Heart left ventricle (tissue), 16 donors: ENCODE results near the gene NDEL1. TPM values are rescaled to one million over a fixed set of nuclear protein-coding genes. Genes with fewer than 3 reads are reported as not detected.

ENCODE experiments used
- ATAC-seq, 4 donors: fragments of 200-7000 bp; cut with Tn5 transposase; one replicate each; pipeline ENCODE4 v1.9.1; 2020 to 2022; ENCODE audit warnings: moderate library complexity in 4 of 4, mild to moderate bottlenecking in 3 of 4, moderate number of reproducible peaks in 1 of 4
- DNase-seq, 5 donors: peaks; one replicate each; pipeline ENCODE4 v3.0.0-alpha.2; 2020
- H3K27ac ChIP-seq, 12 donors: fragments of 200-600 bp; sonication (generic) in 4 of 12; one replicate each; pipeline versions ENCODE4 v1.5.0 to v1.8.0; 2016 to 2022; ENCODE audit warnings: mild to moderate bottlenecking in 2 of 12
- H3K27me3 ChIP-seq, 9 donors: fragments of 200-600 bp; sonication (generic) in 2 of 9; one replicate each; pipeline versions ENCODE4 v1.5.1 to v1.8.0; 2016 to 2022; ENCODE audit warnings: mild to moderate bottlenecking in 3 of 9
- H3K36me3 ChIP-seq, 9 donors: fragments of 200-600 bp; sonication (generic) in 2 of 9; one replicate each; pipeline versions ENCODE4 v1.5.0 to v1.8.0; 2018 to 2022; ENCODE audit warnings: mild to moderate bottlenecking in 2 of 9
- H3K4me1 ChIP-seq, 12 donors: fragments of 200-600 bp; sonication (generic) in 4 of 12; one replicate each; pipeline versions ENCODE4 v1.5.0 to v1.8.0; 2016 to 2022; ENCODE audit warnings: mild to moderate bottlenecking in 3 of 12
- H3K4me3 ChIP-seq, 12 donors: fragments of 200-600 bp; sonication (generic) in 4 of 12; one replicate each; pipeline versions ENCODE4 v1.5.0 to v1.8.0; 2017 to 2022; ENCODE audit warnings: mild to moderate bottlenecking in 9 of 12, moderate library complexity in 4 of 12
- H3K9me3 ChIP-seq, 12 donors: fragments of 200-600 bp; sonication (generic) in 4 of 12; one replicate each; pipeline versions ENCODE4 v1.5.0 to v1.8.0; 2016 to 2022; ENCODE audit warnings: mild to moderate bottlenecking in 1 of 12
- CTCF ChIP-seq, 12 donors: fragments of 200-600 bp; sonication (generic) in 4 of 12; IDR thresholded peaks; one replicate each; pipeline versions ENCODE4 v1.5.0 to v1.8.0; 2018 to 2022; ENCODE audit warnings: antibody characterized with exemption in 12 of 12, mild to moderate bottlenecking in 5 of 12
- POLR2A ChIP-seq, 2 donors: fragments of 450-650 bp; IDR thresholded peaks; one replicate each; pipeline ENCODE4 v1.6.1; 2017; ENCODE audit warnings: antibody characterized with exemption in 2 of 2, mild to moderate bottlenecking in 2 of 2, moderate library complexity in 2 of 2
- WGBS, 4 donors: extraction: QIAGEN DNeasy Blood & Tissue Kit in 2 of 4; methylation state at CpG; one replicate each; pipeline versions ENCODE4 v1.1.5 to v1.1.7; 2013 to 2018; 5-methylcytosine and 5-hydroxymethylcytosine counted together
- intact Hi-C, 10 donors: fragments of 100-400 bp; cut with DNase I; formaldehyde crosslinking; loops; one replicate each; pipeline versions ENCODE4 v1.11.1 to v1.14.2; 2022
- polyA plus RNA-seq, 2 donors: library from polyadenylated mRNA; stranded (reverse); fragments of 200-250 nt; gene quantifications; one replicate each; pipeline ENCODE4 v1.2.3, GENCODE V29; 2013
- total RNA-seq, 9 donors: library from RNA; depleted of rRNA in 2 of 9; stranded (reverse); fragments of >200 nt in 2 of 9; fragmentation: NEBNext Ultra II Directional in 3 of 9; extraction: Animal tissue kit (Norgen Biotek cat#: 25700) in 3 of 9; gene quantifications; one replicate each; pipeline versions ENCODE4 v1.1.0 to v1.2.4, GENCODE V29; 2016 to 2023
- donor health status: ischemic (EF 13 %, LVEDD 7.1; RV severe dilation, severe dysfunction).
- donor health status: healthy with polysubstance abuse.
- donor health status: DM: no; HTN: yes; CAD: no.
- donor health status: DM: no; HTN: no; CAD: no.
- donor health status: ischemic (EF 25% LVEDD 6.9; RV normal size, moderate dysfunction).
- donor health status: ischemic (EF 25% LVEDD 5.7; RV mildly dilated, moderate dysfunction).
- donor health status: healthy.
- donor health status: DM: yes; HTN: yes; CAD: no.
- donor health status: ischemic (EF 35%, LVEDD 5.7; RV mildly dilated, moderate dysfunction).
- donor health status: nonischemic (EF 11% LVEDD 7.7; RV severe dilation, severe dysfunction).
- donor health status: DM: yes; HTN: yes; CAD: no.
- donor health status: PGD.
- donor health status: ischemic (EF 29% LVEDD 5.4; RV normal size, mild dysfunction).
- donor health status: nonischemic (EF 23%, LVEDD 6.1; RV moderate dilation, normal function).

The NDEL1 gene
- total and polyA plus RNA-seq, 11 donors: 16.5 to 36.4 (median 25.8) TPM

DNA sequence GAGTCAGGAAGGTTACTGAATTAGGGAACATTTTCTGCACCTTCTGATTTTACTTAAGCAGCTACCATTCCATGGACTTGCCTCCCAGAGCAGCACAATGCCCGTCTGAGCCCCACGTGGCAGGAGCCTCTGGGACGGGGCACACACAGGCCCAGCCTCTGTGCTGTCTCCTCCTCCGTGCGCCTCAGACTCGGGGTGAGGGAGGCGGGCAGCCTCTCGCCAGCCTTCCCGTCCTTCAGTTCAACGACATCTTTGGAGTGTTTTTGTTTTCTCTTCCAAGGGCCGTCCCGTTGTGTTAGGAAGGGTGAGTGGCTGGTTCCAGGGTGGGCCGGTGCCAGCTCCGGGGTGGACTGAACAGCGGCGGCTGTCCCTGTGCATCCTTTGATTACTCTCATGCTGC lies 31.8 kb downstream of the NDEL1 start:
- TF ChIP-seq CTCF (IDR thresholded peaks at IDR 0.05): no peak
- TF ChIP-seq POLR2A (IDR thresholded peaks at IDR 0.05): no peak
- H3K9me3 ChIP-seq: no peaks in the 10 kb centered on the region
- no peak overlapping the region for H3K4me3 ChIP-seq
- 80 to 87% (median 81%) methylated on average over 16 of the region's 16 CpGs for WGBS, 4 donors
- no peaks in the 10 kb centered on the region for H3K27me3 ChIP-seq
- no peak for ATAC-seq
- H3K36me3 ChIP-seq: peaks cover 0 to 83% (median 60%) of the 10 kb centered on the region in 9 donors
- intact Hi-C loops: loop anchor here in 1 of 10 donors (5.0 kb wide), 1 partner anchor 55 kb away; no protein-coding TSS in a partner anchor
- H3K4me1 ChIP-seq: peaks cover 0 to 62% (median 25%) of the 10 kb centered on the region in 12 donors
- DNase-seq: no peak
- peak overlapping the region in 5 of 12 donors; percentile 0 to 63 (median 42) for H3K27ac ChIP-seq

DNA sequence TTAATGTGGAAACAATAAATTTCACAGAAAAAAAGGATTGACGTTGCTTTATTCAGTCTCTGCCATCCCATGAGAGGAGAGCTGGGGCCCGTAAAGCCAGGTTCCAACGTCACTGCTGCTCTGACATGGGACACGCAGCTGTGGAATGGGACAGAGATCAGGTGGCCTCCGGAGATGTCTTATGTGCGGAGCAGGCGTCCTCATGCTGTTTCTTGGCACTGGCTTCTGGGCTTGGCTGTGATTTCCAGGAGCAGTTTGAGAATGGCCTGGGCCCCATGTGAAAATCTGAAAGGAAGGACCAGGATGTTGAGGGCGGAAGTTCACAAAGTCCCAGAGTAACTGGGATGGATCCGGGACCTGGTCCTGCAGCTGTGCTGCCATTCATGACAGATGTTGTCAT lies 32.4 kb downstream of the NDEL1 start:
- H3K27ac ChIP-seq: peak overlapping the region in 4 of 12 donors; percentile 0 to 63 (median 36)
- H3K4me1 ChIP-seq: peaks cover 0 to 62% (median 25%) of the 10 kb centered on the region in 12 donors
- intact Hi-C loops: loop anchor here in 1 of 10 donors (5.0 kb wide), 1 partner anchor 56 kb away; no protein-coding TSS in a partner anchor
- 50 to 67% (median 59%) methylated on average over 9 of the region's 9 CpGs for WGBS, 4 donors
- peaks cover 0 to 83% (median 58%) of the 10 kb centered on the region in 9 donors for H3K36me3 ChIP-seq
- peak in 3 of 4 donors; percentile 3 to 56 (median 28) for ATAC-seq
- peak in 3 of 5 donors; percentile 63 to 69 (median 65) for DNase-seq
- TF ChIP-seq CTCF (IDR thresholded peaks at IDR 0.05) (no peak), POLR2A (IDR thresholded peaks at IDR 0.05) (no peak)
- H3K27me3 ChIP-seq: no peaks in the 10 kb centered on the region
- no peaks in the 10 kb centered on the region for H3K9me3 ChIP-seq
- no peak overlapping the region for H3K4me3 ChIP-seq

DNA sequence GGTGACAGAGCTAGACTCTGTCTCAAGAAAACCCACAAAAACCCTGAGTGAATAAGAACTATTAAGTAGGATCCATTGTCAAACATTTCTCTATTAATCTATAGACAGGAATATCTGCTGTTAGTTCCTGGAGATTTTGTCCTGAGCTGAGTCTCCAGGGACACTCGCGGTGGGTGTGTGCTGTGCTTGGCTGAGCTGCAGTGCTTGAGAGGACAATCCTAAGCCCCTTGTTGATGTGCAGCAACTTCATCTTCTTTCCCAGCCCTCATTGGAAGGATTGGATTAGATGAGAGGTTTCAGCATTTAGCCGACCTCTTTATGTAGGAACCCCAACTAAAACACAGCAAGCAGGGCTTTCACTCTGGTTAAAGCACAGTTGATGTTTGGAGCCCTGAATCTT lies 33.3 kb downstream of the NDEL1 start:
- H3K4me1 ChIP-seq: peaks cover 0 to 62% (median 25%) of the 10 kb centered on the region in 12 donors

More for the DNA sequence above, 33.3 kb downstream of the NDEL1 start:
- Histone ChIP-seq H3K27me3 (no peaks in the 10 kb centered on the region), H3K9me3 (no peaks in the 10 kb centered on the region), H3K27ac (peak overlapping the region in 3 of 12 donors; percentile 3 to 63 (median 28)), H3K36me3 (peaks cover 0 to 83% (median 58%) of the 10 kb centered on the region in 9 donors), H3K4me3 (no peak overlapping the region)
- DNase-seq: no peak
- intact Hi-C loops: loop anchor here in 1 of 10 donors (5.0 kb wide), 1 partner anchor 57 kb away; no protein-coding TSS in a partner anchor
- no peak for ATAC-seq
- 70 to 81% (median 78%) methylated on average over 3 of the region's 3 CpGs for WGBS, 4 donors
- no peak for TF ChIP-seq POLR2A (IDR thresholded peaks at IDR 0.05)
- TF ChIP-seq CTCF (IDR thresholded peaks at IDR 0.05): no peak
